Effector CD4-positive, alpha-beta T cell (primary cell): ENCODE results near the gene UNC119.

ENCODE experiments used
- DNase-seq: peaks from one replicate; pipeline ENCODE4 v3.0.0-alpha.2; 2020

Gene UNC119

GRCh38 chr17:28572259-28573039 lies 20.0 kb upstream of the UNC119 start:
- DNase-seq = no peak

GRCh38 chr17:28571361-28572122 lies 19.1 kb upstream of the UNC119 start, which contains the start of gene PIGS:
Gene PIGS (minus strand): TSS chr17:28571524. CDS start chr17:28571496, 28 bp downstream.
- DNase-seq = peak; percentile 90

- DNase-seq = peak; percentile 50
Measured at GRCh38 chr17:28570716-28571360, 18.4 kb upstream of the UNC119 start.

- no peak for DNase-seq
Measured at GRCh38 chr17:28569446-28569845, 17.0 kb upstream of the UNC119 start.

GRCh38 chr17:28567604-28568003 lies 15.2 kb upstream of the UNC119 start:
- DNase-seq = no peak

DNA sequence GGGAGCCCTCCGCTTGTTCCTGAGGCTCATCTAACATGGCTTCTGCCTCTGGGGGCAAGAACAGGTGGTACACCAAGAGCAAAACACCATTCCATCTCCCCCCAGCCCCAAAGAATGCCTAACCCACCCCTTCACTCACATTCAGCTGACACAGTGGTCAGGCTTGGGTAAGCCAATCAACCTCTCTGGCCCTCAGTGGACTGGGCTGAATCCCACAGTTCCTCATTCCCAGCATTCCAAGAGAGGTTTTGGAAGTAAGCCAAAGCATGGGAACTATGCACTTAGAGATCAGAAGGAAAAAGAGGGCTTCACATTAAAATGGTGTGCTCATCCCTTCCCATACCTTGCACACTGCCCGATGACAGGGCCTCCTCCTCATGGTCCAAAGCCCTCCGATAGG lies 11.1 kb upstream of the UNC119 start:
- no peak for DNase-seq

DNA sequence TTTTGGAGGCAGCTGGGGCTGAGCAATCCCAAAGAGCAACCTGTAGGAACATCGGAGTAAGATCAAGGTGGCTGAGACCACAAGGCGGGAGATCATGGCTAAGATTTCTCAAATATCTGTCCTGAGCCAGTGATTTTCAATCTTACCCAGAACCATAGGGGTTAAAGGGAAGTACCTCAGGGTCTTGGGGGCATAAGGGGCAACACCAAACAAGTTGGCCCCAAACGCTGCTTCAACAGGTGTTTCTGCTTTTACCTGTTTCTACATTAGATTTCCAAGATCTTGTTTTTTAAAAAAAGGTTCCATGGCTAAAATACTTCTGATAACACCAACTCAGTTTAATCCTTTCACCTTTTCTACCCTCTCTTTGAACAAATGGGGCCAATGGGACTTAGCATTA lies 2.6 kb upstream of the UNC119 start:
- no peak for DNase-seq

GRCh38 chr17:28554565-28554964 lies 2.1 kb upstream of the UNC119 start:
- DNase-seq = no peak

- no peak for DNase-seq
Measured at GRCh38 chr17:28553000-28553505, 629 bp upstream of the UNC119 start.

- no peak for DNase-seq
Measured at GRCh38 chr17:28551421-28552175, 826 bp downstream of the UNC119 start.

- no peak for DNase-seq
Measured at GRCh38 chr17:28550858-28551257, 1.6 kb downstream of the UNC119 start.

DNA sequence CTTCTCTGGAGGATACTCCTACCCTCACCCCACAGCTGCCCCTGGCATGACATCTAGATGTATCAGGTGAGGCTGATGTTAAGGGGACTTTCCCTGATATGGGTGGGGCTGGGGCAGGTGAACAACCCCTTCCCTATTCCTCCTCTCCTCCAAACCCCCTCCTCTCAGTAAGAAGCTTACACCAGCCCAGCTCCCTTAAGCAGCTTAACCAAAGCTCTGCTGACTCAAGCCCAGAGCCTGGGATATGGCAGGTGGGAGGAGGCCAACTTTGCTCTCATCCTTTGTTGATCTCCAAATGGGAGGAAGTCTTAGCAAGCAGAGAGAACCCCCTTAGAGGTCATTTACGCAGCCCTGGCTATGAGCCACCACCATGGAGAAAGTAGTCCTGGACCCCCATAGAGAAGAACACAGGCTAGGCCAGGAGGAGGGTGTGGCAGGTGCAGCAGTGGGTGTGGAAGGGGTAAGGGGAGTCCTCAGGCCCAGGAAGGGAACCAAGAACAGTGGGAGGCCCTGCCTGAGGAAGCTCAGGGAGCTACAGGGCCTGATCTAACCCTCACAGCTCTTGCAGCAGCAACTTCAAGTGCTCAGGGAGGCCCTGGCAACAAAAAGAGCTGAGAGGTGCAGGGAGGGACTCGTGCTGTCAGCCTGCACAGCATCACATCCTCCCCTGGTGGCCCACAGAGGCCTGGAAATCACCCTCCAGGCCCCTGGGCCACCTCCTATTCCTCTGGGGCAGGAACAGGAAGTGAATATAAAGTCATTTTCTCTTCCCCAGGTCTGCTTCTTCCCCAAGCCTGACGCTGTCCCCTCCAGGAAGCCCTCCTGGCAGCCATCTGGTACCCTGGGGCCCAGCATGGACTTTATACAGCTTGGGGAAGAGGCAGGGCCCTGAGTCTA lies 2.9 kb downstream of the UNC119 start:
- peak; percentile 58 for DNase-seq

DNA sequence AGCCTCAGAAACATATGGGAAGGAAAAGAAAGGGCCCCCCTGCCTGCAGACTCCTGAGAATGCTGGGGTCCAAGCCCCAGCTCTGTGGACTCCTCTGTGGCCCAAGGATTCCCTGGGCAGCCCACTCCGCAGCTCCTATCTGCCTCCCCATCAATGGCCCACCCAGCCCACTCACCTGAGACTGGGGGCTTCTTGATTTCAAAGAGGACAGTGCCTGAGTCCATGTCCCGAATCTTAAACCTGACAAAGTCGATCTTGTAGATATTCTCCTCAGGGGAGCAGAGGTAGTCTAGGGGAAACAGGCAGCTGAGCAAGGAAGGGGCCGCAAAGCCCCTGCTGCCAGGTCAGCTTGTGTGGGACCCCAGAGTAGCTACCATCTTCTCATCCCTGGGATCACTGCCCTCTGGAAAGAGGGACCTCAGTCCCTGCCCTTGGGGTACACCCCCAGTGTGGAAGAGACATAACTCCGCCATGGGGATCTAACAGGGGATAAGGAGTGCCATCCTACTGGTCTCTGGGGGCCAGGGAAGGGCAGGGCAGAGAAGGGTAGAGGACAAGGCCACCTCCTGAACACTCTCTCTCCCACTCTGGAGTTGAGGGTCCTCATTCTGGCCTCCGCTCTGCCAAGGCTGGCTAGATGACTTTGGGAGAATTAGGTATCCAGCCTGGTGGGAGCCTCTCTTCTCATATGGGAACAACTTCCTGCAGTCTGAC lies 3.9 kb downstream of the UNC119 start:
- DNase-seq = no peak

- peak; percentile 28 for DNase-seq
Measured at GRCh38 chr17:28547623-28548416, 4.6 kb downstream of the UNC119 start.

GRCh38 chr17:28547096-28547622 lies 5.3 kb downstream of the UNC119 start:
- no peak for DNase-seq

DNA sequence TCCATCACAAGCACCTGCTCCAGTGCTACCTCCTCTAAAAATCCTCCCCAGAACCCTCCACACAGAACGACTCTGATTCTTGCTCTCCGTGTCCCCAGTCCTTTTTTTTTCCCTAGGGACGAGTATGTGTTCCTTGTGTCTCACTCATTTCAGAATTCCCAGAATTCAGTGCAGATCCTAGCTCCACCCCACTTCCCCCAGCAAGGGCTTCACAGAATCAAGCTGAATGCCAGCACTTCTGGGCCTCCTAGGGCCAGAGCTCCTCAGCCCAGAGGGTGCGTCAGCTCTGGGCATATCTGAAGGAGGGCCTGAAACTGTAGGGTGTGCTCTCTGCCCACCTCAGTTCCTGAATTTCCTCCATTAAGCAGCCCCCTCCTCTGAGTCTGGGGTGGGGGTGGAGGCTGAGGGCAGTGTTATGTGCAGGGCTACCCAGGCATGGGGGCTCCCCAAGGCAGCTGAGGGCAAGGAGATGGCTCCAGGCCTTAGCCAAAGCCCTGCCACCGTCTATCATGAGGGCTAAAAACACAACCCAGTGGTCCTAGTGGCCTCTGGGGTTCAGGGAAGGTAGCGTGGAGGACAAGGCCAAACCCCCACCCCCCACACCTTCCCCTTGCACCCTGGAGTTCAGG lies 6.5 kb downstream of the UNC119 start:
- DNase-seq = no peak

DNA sequence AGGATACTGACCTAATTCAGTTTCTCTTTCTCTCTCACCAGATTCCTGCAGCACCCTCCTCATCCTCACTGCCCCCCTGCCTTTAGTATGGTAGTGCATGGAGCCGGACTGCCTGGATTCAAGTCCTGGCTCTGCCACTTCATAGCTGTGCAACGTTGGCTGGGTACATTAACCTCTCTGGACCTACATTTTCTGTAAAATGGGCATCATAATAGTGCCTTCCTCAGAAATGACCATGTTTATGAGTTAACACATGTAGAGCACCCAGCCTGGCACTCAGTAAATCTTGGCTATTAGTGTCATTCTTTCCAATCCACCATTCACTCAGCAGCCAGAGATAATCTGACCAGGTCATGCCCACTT lies 7.3 kb downstream of the UNC119 start:
- DNase-seq = no peak

DNA sequence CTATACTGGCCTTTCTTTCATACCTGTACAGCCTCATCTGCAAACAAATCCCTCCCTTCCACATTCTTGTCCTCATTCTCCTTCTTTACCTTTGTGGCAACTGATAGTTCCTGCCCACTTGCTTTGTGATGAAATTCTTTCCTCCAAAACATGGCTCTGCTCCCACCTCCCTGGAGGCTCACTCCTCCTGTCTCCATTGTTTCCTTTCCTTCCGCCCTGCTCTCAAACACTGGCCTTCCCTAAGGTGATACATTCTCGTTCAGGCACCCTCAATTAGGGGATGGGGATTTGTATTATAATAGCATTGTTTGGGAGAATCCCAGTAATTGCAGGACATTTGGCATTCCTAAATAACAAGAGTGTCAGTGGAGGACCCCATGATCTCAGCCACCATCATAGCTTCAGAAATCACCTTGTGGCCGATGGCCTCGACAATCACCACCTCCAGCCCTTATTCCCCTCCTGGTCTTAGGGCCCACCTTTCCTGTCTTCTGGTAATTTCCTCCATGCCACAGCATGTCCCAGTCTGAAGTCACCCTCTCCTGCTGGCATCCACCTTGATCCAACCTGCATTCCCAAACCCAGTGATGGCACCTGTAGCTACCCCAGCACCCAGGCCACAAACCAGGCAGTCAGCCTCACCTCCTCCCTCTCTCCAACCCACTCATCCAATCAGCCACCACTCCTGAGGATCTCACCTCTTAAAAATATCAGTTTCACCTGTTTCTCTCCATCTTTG lies 7.9 kb downstream of the UNC119 start:
- no peak for DNase-seq

- DNase-seq = no peak
Measured at GRCh38 chr17:28541439-28541838, 11.0 kb downstream of the UNC119 start.
